GM12873 (cell line): ENCODE measurements around the gene PLCL2.

Experiments used
- CTCF ChIP-seq: IDR thresholded peaks from 2 replicates; pipeline ENCODE4 v1.5.1; 2012; ENCODE audit warnings: low read depth, mild to moderate bottlenecking, moderate library complexity, low read length, control low read depth; ENCODE audit not compliant: insufficient read depth; ENCODE audit errors: missing control alignments

PLCL2 gene

GRCh38 chr3:16937326-16937845, 52.6 kb downstream of the PLCL2 start:
- no peak for TF ChIP-seq CTCF

DNA sequence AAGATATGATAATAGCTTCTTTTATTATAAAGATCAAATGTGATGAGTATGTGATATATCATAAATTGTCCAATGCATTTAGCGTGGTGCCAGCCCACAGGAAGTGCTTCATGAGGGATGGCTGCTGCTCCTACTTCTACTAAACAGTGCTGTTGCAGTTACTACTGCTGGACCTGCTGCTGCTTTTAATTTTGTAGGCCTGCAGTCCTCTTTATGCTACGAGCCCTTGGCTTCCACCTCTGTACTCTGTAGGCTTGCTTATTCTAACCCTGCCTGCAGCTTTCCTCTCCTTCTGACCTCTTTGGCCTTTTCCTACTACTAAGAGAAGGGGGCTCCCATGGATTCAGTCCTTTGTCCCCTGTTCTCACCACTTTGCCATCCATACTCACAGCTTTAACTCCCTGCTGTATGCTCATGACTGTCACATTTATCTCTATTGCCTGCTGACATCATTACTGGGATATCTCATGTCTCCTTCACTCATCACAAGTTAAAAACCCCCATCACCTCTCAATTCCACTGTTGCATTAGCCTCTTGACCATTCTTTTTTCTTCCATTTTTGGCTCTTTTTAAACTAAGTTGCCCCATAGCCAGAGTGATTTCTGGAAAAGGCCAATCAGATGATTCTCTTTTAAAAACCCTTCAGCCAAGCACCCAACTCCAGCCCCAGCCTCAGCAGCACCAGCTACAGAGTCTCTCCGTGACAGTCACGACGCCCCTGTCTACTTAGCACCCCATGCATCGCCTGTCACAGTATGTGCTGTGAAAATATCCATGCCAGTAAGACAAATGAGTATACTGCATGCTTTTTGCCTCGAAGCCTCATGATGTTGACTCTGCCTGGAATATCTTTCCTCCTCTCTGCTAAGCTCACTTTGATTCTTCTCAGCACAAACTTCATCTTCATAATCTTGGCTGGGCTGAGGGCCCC, 56.3 kb downstream of the PLCL2 start:
- no peak for TF ChIP-seq CTCF

GRCh38 chr3:16942955-16943354, 58.2 kb downstream of the PLCL2 start:
- no peak for TF ChIP-seq CTCF

- no peak for TF ChIP-seq CTCF
Observed at GRCh38 chr3:16943857-16944256, 59.1 kb downstream of the PLCL2 start.

DNA sequence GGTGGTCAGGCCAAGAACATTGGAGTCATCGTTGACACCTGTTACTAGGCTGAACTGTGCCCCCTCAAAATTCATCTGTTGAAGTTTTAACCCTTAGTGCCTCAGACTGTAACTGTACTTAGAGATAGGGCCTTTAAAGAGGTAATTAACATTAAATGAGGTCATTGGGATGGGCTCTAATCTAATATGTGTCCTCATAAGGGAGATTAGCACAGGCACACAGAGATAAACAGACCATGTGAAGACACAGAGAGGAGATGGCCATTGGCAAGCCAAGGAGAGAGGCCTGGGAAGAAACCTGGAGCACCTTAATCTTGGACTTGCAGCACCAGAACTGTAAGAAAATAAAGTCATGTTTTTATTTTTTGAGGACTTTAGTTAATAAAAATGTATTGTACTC, 59.6 kb downstream of the PLCL2 start:
- TF ChIP-seq CTCF = no peak

DNA sequence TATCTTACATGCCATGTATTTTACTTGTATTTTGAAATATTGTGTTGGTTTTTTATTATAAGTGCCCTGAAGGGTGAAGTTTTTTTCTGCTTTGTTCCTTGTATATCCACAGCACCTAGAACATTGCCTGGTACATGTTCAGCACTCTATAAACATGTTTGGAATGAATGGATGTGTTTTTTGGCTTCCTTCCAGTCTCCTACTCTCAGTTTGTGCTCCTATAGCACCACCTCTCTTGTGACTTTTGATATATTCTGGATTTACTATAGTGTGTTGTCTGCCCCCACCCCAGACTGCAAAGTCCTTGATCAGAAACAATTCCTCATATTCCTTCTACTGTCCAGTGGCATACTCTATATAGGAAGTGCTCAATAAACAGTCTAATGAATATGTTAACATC, 60.6 kb downstream of the PLCL2 start:
- TF ChIP-seq CTCF = no peak

DNA sequence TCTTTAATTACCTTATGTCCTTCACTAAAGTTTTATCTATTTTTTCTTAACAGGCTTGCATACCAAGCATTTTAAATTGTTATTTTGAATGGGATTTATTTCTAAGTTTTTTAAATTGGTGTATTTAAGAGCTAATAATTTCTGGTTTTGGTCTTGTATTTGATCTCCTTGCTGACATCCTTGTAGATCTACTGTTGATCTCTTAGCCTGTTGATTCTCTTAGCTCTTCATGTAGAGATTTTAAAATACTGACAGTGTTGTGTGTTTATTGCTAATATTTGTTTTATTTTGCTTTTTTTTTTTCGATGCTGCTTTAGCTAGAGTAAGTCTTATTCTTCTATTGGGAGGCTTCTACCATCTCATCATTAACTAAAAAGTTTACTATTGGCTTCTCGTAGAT, 65.5 kb downstream of the PLCL2 start:
- no peak for TF ChIP-seq CTCF
